Left lung (tissue), 10 donors: ENCODE measurements around the gene ARL5A. TPM values are rescaled to one million over a fixed set of nuclear protein-coding genes. Genes with fewer than 3 reads are reported as not detected.

Experiments
- ATAC-seq: fragments of 200-7000 bp; cut with Tn5 transposase; one replicate; pipeline ENCODE4 v1.9.1; 2020; ENCODE audit warnings: moderate library complexity
- DNase-seq, 4 donors: peaks; one replicate each; pipeline ENCODE4 v3.0.0-alpha.2; 2013 to 2020
- H3K27ac ChIP-seq, 2 donors: fragments of 200-600 bp; sonication (generic) in 1 of 2; one replicate each; pipeline versions ENCODE4 v1.5.0 to v1.8.0; 2020 to 2021
- H3K27me3 ChIP-seq, 2 donors: fragments of 200-600 bp; sonication (generic) in 1 of 2; one replicate each; pipeline versions ENCODE4 v1.5.0 to v1.8.0; 2020 to 2021
- H3K36me3 ChIP-seq, 2 donors: fragments of 200-600 bp; sonication (generic) in 1 of 2; one replicate each; pipeline versions ENCODE4 v1.5.0 to v1.8.0; 2020 to 2021
- H3K4me1 ChIP-seq, 2 donors: fragments of 200-600 bp; one replicate each; pipeline ENCODE4 v1.8.0; 2021
- H3K4me3 ChIP-seq, 2 donors: fragments of 200-600 bp; sonication (generic) in 1 of 2; one replicate each; pipeline versions ENCODE4 v1.5.0 to v1.8.0; 2020 to 2021; ENCODE audit warnings: mild to moderate bottlenecking in 1 of 2
- H3K9me3 ChIP-seq, 2 donors: fragments of 200-600 bp; sonication (generic) in 1 of 2; one replicate each; pipeline versions ENCODE4 v1.5.0 to v1.8.0; 2020 to 2021
- CTCF ChIP-seq, 2 donors: fragments of 200-600 bp; sonication (generic) in 1 of 2; IDR thresholded peaks; one replicate each; pipeline versions ENCODE4 v1.5.0 to v1.8.0; 2021; ENCODE audit warnings: antibody characterized with exemption in 2 of 2
- intact Hi-C, 2 donors: fragments of 100-400 bp; cut with DNase I; formaldehyde crosslinking; loops; one replicate each; pipeline versions ENCODE4 v1.11.2 to v1.14.2; 2022
- polyA plus RNA-seq, 6 donors: library from polyadenylated mRNA; unstranded; fragments of 120-200 nt; gene quantifications; one replicate each; pipeline ENCODE4 v1.2.1, GENCODE V29; 2013; ENCODE audit not compliant: insufficient read length in 6 of 6
- total RNA-seq, 2 donors: library from RNA; stranded (reverse); fragmentation: NEBNext Ultra II Directional; extraction: Animal tissue kit (Norgen Biotek cat#: 25700); gene quantifications; one replicate each; pipeline ENCODE4 v1.2.1, GENCODE V29; 2021
- donor health status: DM: no; HTN: yes; CAD: no.
- donor health status: DM: no; HTN: no; CAD: no.

ARL5A gene
- total and polyA plus RNA-seq, 8 donors = 41.2 to 58.0 (median 48.6) TPM

GRCh38 chr2:151841047-151841424 lies 12.8 kb upstream of the ARL5A start:
- no peak overlapping the region for H3K4me3 ChIP-seq
- ATAC-seq (peak; percentile 74), DNase-seq (no peak)
- TF ChIP-seq CTCF (IDR thresholded peaks at IDR 0.05) = no peak
- H3K9me3 ChIP-seq = no peaks in the 10 kb centered on the region
- no peaks in the 10 kb centered on the region for H3K36me3 ChIP-seq
- no peaks in the 10 kb centered on the region for H3K27me3 ChIP-seq
- peaks cover 0 to 6% of the 10 kb centered on the region in 2 donors for H3K4me1 ChIP-seq
- H3K27ac ChIP-seq = no peak overlapping the region
- intact Hi-C loops = no loop called here

GRCh38 chr2:151840216-151841046 lies 12.2 kb upstream of the ARL5A start:
- Histone ChIP-seq H3K36me3 (no peaks in the 10 kb centered on the region), H3K27me3 (no peaks in the 10 kb centered on the region), H3K27ac (no peak overlapping the region), H3K9me3 (no peaks in the 10 kb centered on the region), H3K4me3 (no peak overlapping the region), H3K4me1 (peaks cover 0 to 6% of the 10 kb centered on the region in 2 donors)
- DNase-seq (no peak), ATAC-seq (peak; percentile 53)
- intact Hi-C loops = no loop called here
- no peak for TF ChIP-seq CTCF (IDR thresholded peaks at IDR 0.05)

GRCh38 chr2:151837926-151838325 lies 9.7 kb upstream of the ARL5A start:
- no peaks in the 10 kb centered on the region for H3K9me3 ChIP-seq
- H3K27ac ChIP-seq = no peak overlapping the region
- ATAC-seq = no peak
- peaks cover 0 to 6% of the 10 kb centered on the region in 2 donors for H3K4me1 ChIP-seq
- H3K27me3 ChIP-seq = no peaks in the 10 kb centered on the region
- intact Hi-C loops = no loop called here
- no peak overlapping the region for H3K4me3 ChIP-seq
- TF ChIP-seq CTCF (IDR thresholded peaks at IDR 0.05) = no peak
- no peak for DNase-seq
- no peaks in the 10 kb centered on the region for H3K36me3 ChIP-seq

- H3K4me3 ChIP-seq = no peak overlapping the region
- no peak overlapping the region for H3K27ac ChIP-seq
- no peak for DNase-seq
- no peak for ATAC-seq
- no peak for TF ChIP-seq CTCF (IDR thresholded peaks at IDR 0.05)
- H3K36me3 ChIP-seq = no peaks in the 10 kb centered on the region
- H3K9me3 ChIP-seq = no peaks in the 10 kb centered on the region
- H3K4me1 ChIP-seq = peaks cover under 1 to 2% of the 10 kb centered on the region in 2 donors
- intact Hi-C loops = no loop called here
- H3K27me3 ChIP-seq = no peaks in the 10 kb centered on the region
Observed at GRCh38 chr2:151833984-151834383, 5.8 kb upstream of the ARL5A start.

GRCh38 chr2:151830961-151831360 lies 2.7 kb upstream of the ARL5A start:
- no peaks in the 10 kb centered on the region for H3K27me3 ChIP-seq
- H3K9me3 ChIP-seq = no peaks in the 10 kb centered on the region
- no peak overlapping the region for H3K27ac ChIP-seq
- TF ChIP-seq CTCF (IDR thresholded peaks at IDR 0.05) = no peak
- intact Hi-C loops = no loop called here
- DNase-seq = no peak
- no peak overlapping the region for H3K4me3 ChIP-seq
- no peaks in the 10 kb centered on the region for H3K36me3 ChIP-seq
- ATAC-seq = no peak
- H3K4me1 ChIP-seq = peaks cover 6 to 20% of the 10 kb centered on the region in 2 donors
